HG02642 (cell line): ENCODE measurements around the gene CNN1.
"Not testable (repeated sequence)": the region's sequence is repeated elsewhere in the genome, so short reads cannot be mapped to it uniquely, and the experiment has no call there.

Experiments
- ATAC-seq: cut with Tn5 transposase; IDR thresholded peaks from one replicate; pipeline ENCODE4 v1.9.1; 2021; ENCODE audit warnings: mild to moderate bottlenecking; ENCODE audit not compliant: unreplicated experiment, poor library complexity

The CNN1 gene

GRCh38 chr19:11598103-11598483 lies 59.4 kb downstream of the CNN1 start:
- no peak for ATAC-seq

DNA sequence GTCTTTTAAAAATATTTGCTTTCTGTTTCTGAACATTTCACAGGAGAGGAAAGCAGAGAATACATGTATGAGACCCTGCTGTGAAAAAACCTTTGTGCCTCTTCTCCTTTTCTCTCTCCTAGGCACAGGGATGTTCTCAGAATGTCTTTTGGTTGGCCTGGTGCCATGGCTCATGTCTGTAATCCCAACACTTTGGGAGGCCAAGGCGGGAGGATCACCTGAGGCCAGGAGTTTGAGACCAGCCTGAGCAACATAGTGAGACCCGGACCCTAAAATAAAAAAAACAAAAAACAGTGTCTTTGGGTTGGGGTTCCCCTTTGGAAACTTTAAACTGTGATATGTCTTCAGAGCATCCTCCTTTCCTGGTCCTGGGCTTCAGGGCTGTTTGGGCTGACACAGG lies 60.1 kb downstream of the CNN1 start:
- ATAC-seq: no peak

GRCh38 chr19:11599704-11600103 lies 61.1 kb downstream of the CNN1 start:
- ATAC-seq: not testable (repeated sequence)
